B cell (primary cell): Measurements from ENCODE around the gene TJAP1. TPM values are rescaled to one million over a fixed set of nuclear protein-coding genes. Genes with fewer than 3 reads are reported as not detected.

Experiments
- ATAC-seq: fragments of 200-7000 bp; cut with Tn5 transposase; one replicate; pipeline ENCODE4 v1.10.0; 2021; ENCODE audit warnings: low read depth, mild to moderate bottlenecking, moderate number of reproducible peaks, moderate library complexity
- CTCF ChIA-PET: fragments of 350-600 bp; sonication (Branson Sonifier 250); formaldehyde crosslinking; loops from one replicate; lab custom pipeline; 2021; ENCODE audit warnings: antibody characterized with exemption, inconsistent platforms; lab: Charles Lee
- POLR2A ChIA-PET: fragments of 350-600 bp; sonication (Branson Sonifier 250); formaldehyde crosslinking; loops from one replicate; lab custom pipeline; 2021; ENCODE audit warnings: antibody characterized with exemption; lab: Charles Lee
- DNase-seq: peaks from one replicate; pipeline ENCODE4 v3.0.0; 2013
- H2AFZ ChIP-seq: 2 replicates; pipeline ENCODE4 v1.6.1; 2012; ENCODE audit warnings: mild to moderate bottlenecking, low read depth, low read length; ENCODE audit not compliant: insufficient read depth, poor library complexity, severe bottlenecking
- H3K27ac ChIP-seq, 2 donors: 1 replicate in 1 of 2; 2 replicates in 1 of 2; pipeline ENCODE4 v1.5.1; 2012 to 2013; ENCODE audit warnings: low read length in 2 of 2, mild to moderate bottlenecking in 2 of 2, moderate library complexity in 1 of 2
- H3K27me3 ChIP-seq, 4 experiments: fragments of 200-600 bp in 1 of 4; sonication (generic) in 1 of 4; replicated peaks in 1 of 4; 1 replicate in 2 of 4; 2 replicates in 2 of 4; pipeline versions ENCODE4 v1.6.1 to v1.7.0; 2013 to 2016; ENCODE audit warnings: low read length in 3 of 4, mild to moderate bottlenecking in 2 of 4, mixed read lengths in 1 of 4, moderate library complexity in 1 of 4; ENCODE audit not compliant: insufficient read depth in 4 of 4, control insufficient read depth in 3 of 4; ENCODE audit errors: control extremely low read depth in 1 of 4
- H3K36me3 ChIP-seq, 2 experiments: replicated peaks in 1 of 2; 1 replicate in 1 of 2; 2 replicates in 1 of 2; pipeline versions ENCODE4 v1.6.1 to v1.7.1; 2013; ENCODE audit warnings: low read length in 1 of 2; ENCODE audit not compliant: insufficient read depth in 2 of 2, control insufficient read depth in 1 of 2; ENCODE audit errors: control extremely low read depth in 1 of 2, extremely low read depth in 1 of 2
- H3K4me1 ChIP-seq, 2 donors: fragments of 200-600 bp in 1 of 2; sonication (generic) in 1 of 2; 1 replicate in 1 of 2; 2 replicates in 1 of 2; pipeline versions ENCODE4 v1.5.1 to v1.6.1; 2013 to 2017; ENCODE audit warnings: low read length in 2 of 2; ENCODE audit not compliant: control insufficient read depth in 2 of 2, insufficient read depth in 2 of 2
- H3K4me2 ChIP-seq: replicated peaks from 2 replicates; pipeline ENCODE3; 2012; ENCODE audit warnings: mild to moderate bottlenecking, low read depth, low read length; ENCODE audit not compliant: poor library complexity, severe bottlenecking
- H3K4me3 ChIP-seq, 5 experiments: fragments of 200-600 bp in 1 of 5; sonication (generic) in 1 of 5; 1 replicate in 3 of 5; 2 replicates in 2 of 5; pipeline versions ENCODE4 v1.5.1 to v1.7.0; 2011 to 2016; ENCODE audit warnings: low read length in 4 of 5, mild to moderate bottlenecking in 4 of 5, low read depth in 2 of 5, control low read depth in 1 of 5, moderate library complexity in 1 of 5; ENCODE audit not compliant: insufficient read depth in 1 of 5; ENCODE audit errors: control extremely low read depth in 1 of 5, extremely low read depth in 1 of 5
- H3K79me2 ChIP-seq: fragments of 200-600 bp; sonication (generic); one replicate; pipeline ENCODE4 v1.6.0; 2016; ENCODE audit warnings: low read length; ENCODE audit not compliant: control insufficient read depth, insufficient read depth
- H3K9ac ChIP-seq: fragments of 200-600 bp; sonication (generic); 2 replicates; pipeline ENCODE4 v1.6.1; 2017; ENCODE audit warnings: mild to moderate bottlenecking, low read length, moderate library complexity
- H3K9me3 ChIP-seq, 3 donors: one replicate each; pipeline versions ENCODE4 v1.6.1 to v1.7.1; 2013; ENCODE audit warnings: low read length in 2 of 3; ENCODE audit not compliant: control insufficient read depth in 2 of 3, insufficient read depth in 1 of 3; ENCODE audit errors: control extremely low read depth in 1 of 3
- H4K20me1 ChIP-seq: 2 replicates; pipeline ENCODE4 v1.6.0; 2012; ENCODE audit warnings: mild to moderate bottlenecking, low read length; ENCODE audit not compliant: insufficient read depth, control insufficient read depth, poor library complexity, severe bottlenecking
- H3K27ac Mint-ChIP-seq: one replicate; pipeline ENCODE4 v1.8.0; 2021; ENCODE audit warnings: mixed read lengths
- H3K27me3 Mint-ChIP-seq: one replicate; pipeline ENCODE4 v1.8.0; 2021; ENCODE audit warnings: mixed read lengths
- H3K4me1 Mint-ChIP-seq: one replicate; pipeline ENCODE4 v1.8.0; 2021; ENCODE audit warnings: mixed read lengths
- H3K4me3 Mint-ChIP-seq: one replicate; pipeline ENCODE4 v1.8.0; 2021; ENCODE audit warnings: mixed read lengths
- H3K9me3 Mint-ChIP-seq: one replicate; pipeline ENCODE4 v1.8.0; 2022; ENCODE audit warnings: mixed read lengths; ENCODE audit not compliant: insufficient read depth
- EZH2 ChIP-seq: IDR thresholded peaks from 2 replicates; pipeline ENCODE4 v1.6.1; 2012; ENCODE audit warnings: borderline replicate concordance, low read depth, mild to moderate bottlenecking, moderate library complexity, low read length; ENCODE audit not compliant: insufficient read depth, poor library complexity, severe bottlenecking
- WGBS: methylation state at CpG from one replicate; pipeline ENCODE4 v1.1.5; 2013; ENCODE audit warnings: missing lambda C conversion rate; ENCODE audit not compliant: insufficient coverage; 5-methylcytosine and 5-hydroxymethylcytosine counted together
- intact Hi-C: fragments of 100-400 bp; cut with micrococcal nuclease; formaldehyde crosslinking; loops from one replicate; pipeline ENCODE4 v1.10.0; 2022
- polyA plus RNA-seq: library from polyadenylated mRNA; depleted of rRNA; stranded (reverse); fragments of >200 nt; gene quantifications from 2 replicates; pipeline ENCODE4 v1.2.3, GENCODE V29; 2012
- total RNA-seq, 2 donors: library from RNA; stranded (reverse); fragments of 120-200 nt in 1 of 2; gene quantifications; 1 replicate in 1 of 2; 2 replicates in 1 of 2; pipeline versions ENCODE4 v1.2.3 to v1.2.4, GENCODE V29; 2013 to 2022
- TF ChIP-seq, protein P1 (sequence below): fragments of 200-600 bp; IDR thresholded peaks from one replicate; pipeline ENCODE4 v1.8.0; 2022; ENCODE audit warnings: antibody characterized with exemption, mild to moderate bottlenecking

Gene TJAP1
- total and polyA plus RNA-seq, 2 donors (not counting 1 experiment from before 2014, with no cell fraction given): 59.1 to 70.7 TPM

DNA sequence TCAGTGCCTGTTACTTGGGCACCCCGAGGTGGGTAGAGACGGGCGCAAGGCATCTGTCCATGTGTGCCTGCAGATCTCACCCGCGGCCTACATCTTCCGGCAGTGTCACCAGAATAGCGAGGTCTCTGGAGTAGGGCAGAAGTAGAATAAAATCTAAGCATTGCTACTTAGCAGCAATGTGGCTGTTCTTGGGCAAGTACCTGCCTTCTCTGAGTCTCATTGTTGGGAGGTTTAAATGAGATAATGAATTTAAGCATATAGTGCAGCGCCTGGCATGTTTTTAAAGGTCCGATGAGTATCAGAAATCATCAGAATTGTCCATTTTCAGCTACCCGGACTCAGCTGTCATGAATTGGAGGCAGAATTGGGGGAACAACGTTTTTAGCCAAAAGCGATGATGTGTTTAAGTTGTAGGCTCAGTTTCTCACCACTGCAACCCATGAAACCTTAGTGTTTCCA, 49.2 kb upstream of the TJAP1 start:
- Histone ChIP-seq H3K4me3 (peak overlapping the region; percentile 59 to 93 (median 83)), H2AFZ (peak overlapping the region; percentile 79), H3K9me3 (peaks cover 0 to 2% (median 0%) of the 10 kb centered on the region in 3 donors), H3K9ac (peak overlapping the region; percentile 92), H3K79me2 (peaks cover 54% of the 10 kb centered on the region), H3K4me1 (peaks cover 16 to 19% of the 10 kb centered on the region in 2 donors), H3K4me2 (peak overlapping the region; percentile 87), H4K20me1 (peaks cover 13% of the 10 kb centered on the region), H3K27ac (peak overlapping the region; percentile 66 to 88), H3K27me3 (no peaks in the 10 kb centered on the region), H3K36me3 (peaks cover 0 to 14% of the 10 kb centered on the region in 2 experiments)
- Mint-ChIP-seq H3K27me3 (no peaks in the 10 kb centered on the region), H3K27ac (peak overlapping the region; percentile 96), H3K9me3 (no peaks in the 10 kb centered on the region), H3K4me1 (peaks cover 24% of the 10 kb centered on the region), H3K4me3 (peak overlapping the region; percentile 96)
- CTCF ChIA-PET: interaction anchor here (0.6 to 1.5 kb wide), 6 partner anchors 29 to 178 kb away, joined by 3 to 8 read pairs (median 4); partner anchors contain the start of gene ZNF318
- POLR2A ChIA-PET: interaction anchor here (0.6 to 2.2 kb wide), 6 partner anchors 15 to 89 kb away, joined by 3 to 9 read pairs (median 5); partner anchors contain the start of genes LRRC73, POLR1C, YIPF3 and ZNF318
- 13% methylated on average over 8 of the region's 12 CpGs for WGBS
- intact Hi-C loops: loop anchor here (5.0 kb wide), 2 partner anchors 256 to 416 kb away; partner anchors contain the start of genes KLHDC3, MEA1 and SRF
- TF ChIP-seq EZH2: no peak
- TF ChIP-seq, protein P1, sequence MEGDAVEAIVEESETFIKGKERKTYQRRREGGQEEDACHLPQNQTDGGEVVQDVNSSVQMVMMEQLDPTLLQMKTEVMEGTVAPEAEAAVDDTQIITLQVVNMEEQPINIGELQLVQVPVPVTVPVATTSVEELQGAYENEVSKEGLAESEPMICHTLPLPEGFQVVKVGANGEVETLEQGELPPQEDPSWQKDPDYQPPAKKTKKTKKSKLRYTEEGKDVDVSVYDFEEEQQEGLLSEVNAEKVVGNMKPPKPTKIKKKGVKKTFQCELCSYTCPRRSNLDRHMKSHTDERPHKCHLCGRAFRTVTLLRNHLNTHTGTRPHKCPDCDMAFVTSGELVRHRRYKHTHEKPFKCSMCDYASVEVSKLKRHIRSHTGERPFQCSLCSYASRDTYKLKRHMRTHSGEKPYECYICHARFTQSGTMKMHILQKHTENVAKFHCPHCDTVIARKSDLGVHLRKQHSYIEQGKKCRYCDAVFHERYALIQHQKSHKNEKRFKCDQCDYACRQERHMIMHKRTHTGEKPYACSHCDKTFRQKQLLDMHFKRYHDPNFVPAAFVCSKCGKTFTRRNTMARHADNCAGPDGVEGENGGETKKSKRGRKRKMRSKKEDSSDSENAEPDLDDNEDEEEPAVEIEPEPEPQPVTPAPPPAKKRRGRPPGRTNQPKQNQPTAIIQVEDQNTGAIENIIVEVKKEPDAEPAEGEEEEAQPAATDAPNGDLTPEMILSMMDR: no peak
- no peak for DNase-seq
- ATAC-seq: no peak

- no peaks in the 10 kb centered on the region for H3K27me3 Mint-ChIP-seq
- no peak for TF ChIP-seq EZH2
- TF ChIP-seq, protein P1: no peak
- H3K4me3 Mint-ChIP-seq: peak overlapping the region; percentile 96
- 100% methylated on average over 1 of the region's 3 CpGs for WGBS
- Histone ChIP-seq H3K9me3 (peaks cover 0 to 2% (median 0%) of the 10 kb centered on the region in 3 donors), H3K4me1 (peaks cover 16 to 19% of the 10 kb centered on the region in 2 donors), H2AFZ (no peak overlapping the region), H3K79me2 (peaks cover 58% of the 10 kb centered on the region), H3K4me2 (peak overlapping the region; percentile 87), H4K20me1 (peaks cover 17% of the 10 kb centered on the region), H3K27me3 (no peaks in the 10 kb centered on the region), H3K36me3 (peaks cover 0 to 18% of the 10 kb centered on the region in 2 experiments), H3K27ac (peak overlapping the region; percentile 66 to 88), H3K9ac (peak overlapping the region; percentile 92), H3K4me3 (peak overlapping the region in 1 of 5 experiments; percentile 83)
- DNase-seq (no peak), ATAC-seq (no peak)
- peaks cover 24% of the 10 kb centered on the region for H3K4me1 Mint-ChIP-seq
- ChIA-PET POLR2A (interaction anchor here (1.4 to 2.2 kb wide), 2 partner anchors 59 to 81 kb away, joined by 5 to 9 read pairs; partner anchors contain the start of genes LRRC73 and ZNF318), CTCF (interaction anchor here (0.6 to 1.0 kb wide), 3 partner anchors 35 to 177 kb away, joined by 3 to 4 read pairs (median 4); no protein-coding TSS in a partner anchor)
- intact Hi-C loops: loop anchor here (5.0 kb wide), 2 partner anchors 257 to 417 kb away; partner anchors contain the start of genes KLHDC3, MEA1 and SRF
- H3K27ac Mint-ChIP-seq: peak overlapping the region; percentile 96
- H3K9me3 Mint-ChIP-seq: no peaks in the 10 kb centered on the region
Measured at GRCh38 chr6:43428874-43429273, 48.5 kb upstream of the TJAP1 start.
